Measurements from ENCODE around the gene COL11A1. TPM values are rescaled to one million over a fixed set of nuclear protein-coding genes. Genes with fewer than 3 reads are reported as not detected.
"Not testable (repeated sequence)": the region's sequence is repeated elsewhere in the genome, so short reads cannot be mapped to it uniquely, and the experiment has no call there.

The COL11A1 gene
- total and polyA plus RNA-seq, 3 experiments from 2014 or later: not detected

DNA sequence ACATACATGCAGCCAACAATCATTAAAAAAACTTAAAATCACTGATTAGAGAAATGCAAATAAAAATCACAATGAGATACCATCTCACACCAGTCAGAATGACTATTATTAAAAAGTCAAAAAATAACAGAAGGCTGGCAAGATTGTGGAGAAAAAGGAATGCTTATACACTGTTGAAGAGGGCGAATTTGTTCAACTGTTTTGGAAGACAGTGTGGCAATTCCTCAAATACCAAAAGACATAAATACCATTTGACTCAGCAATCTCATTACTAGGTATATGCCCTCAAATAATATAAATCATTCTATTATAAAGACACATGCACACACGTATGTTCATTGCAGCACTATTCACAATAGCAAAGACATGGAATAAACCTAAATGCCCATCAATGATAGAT is 19.9 kb upstream of the COL11A1 start:
- H3K4me3 ChIP-seq (ENCODE audit: low read length); H3K27ac Mint-ChIP-seq; DNase-seq; H3K4me1 Mint-ChIP-seq; H3K27me3 ChIP-seq (ENCODE audit: insufficient read depth, low read length, poor library complexity, severe bottlenecking); H3K4me3 Mint-ChIP-seq; POLR2A ChIA-PET; CTCF ChIA-PET; H3K36me3 ChIP-seq (ENCODE audit: insufficient read depth, low read length); H3K4me1 ChIP-seq (ENCODE audit: insufficient read depth, low read length); H3K27me3 Mint-ChIP-seq; H3K36me3 Mint-ChIP-seq; H3K27ac ChIP-seq (ENCODE audit: low read depth, low read length); H3K9me3 ChIP-seq (ENCODE audit: low read length): not testable (repeated sequence)
- peaks cover 0 to 15% (median 3%) of the 10 kb centered on the region in 5 donors for H3K9me3 Mint-ChIP-seq

GRCh38 chr1:103125219-103125618 is 16.9 kb upstream of the COL11A1 start:
- H3K4me1 Mint-ChIP-seq: no peaks in the 10 kb centered on the region
- Histone ChIP-seq H3K9me3 (ENCODE audit: low read length) (no peaks in the 10 kb centered on the region), H3K27me3 (ENCODE audit: insufficient read depth, low read length, poor library complexity, severe bottlenecking) (no peaks in the 10 kb centered on the region), H3K36me3 (ENCODE audit: insufficient read depth, low read length) (no peaks in the 10 kb centered on the region), H3K4me1 (ENCODE audit: insufficient read depth, low read length) (no peaks in the 10 kb centered on the region), H3K27ac (ENCODE audit: low read depth, low read length) (no peak overlapping the region), H3K4me3 (ENCODE audit: low read length) (no peak overlapping the region)
- H3K27me3 Mint-ChIP-seq: no peaks in the 10 kb centered on the region
- DNase-seq: no peak
- H3K27ac Mint-ChIP-seq: no peak overlapping the region
- peaks cover 0 to 15% (median 5%) of the 10 kb centered on the region in 5 donors for H3K9me3 Mint-ChIP-seq
- CTCF ChIA-PET: no interaction called here
- H3K36me3 Mint-ChIP-seq: no peaks in the 10 kb centered on the region
- POLR2A ChIA-PET: no interaction called here
- no peak overlapping the region for H3K4me3 Mint-ChIP-seq

GRCh38 chr1:103122983-103123720 is 14.8 kb upstream of the COL11A1 start:
- Mint-ChIP-seq H3K9me3 (peaks cover 0 to 8% (median 5%) of the 10 kb centered on the region in 5 donors), H3K4me1 (no peaks in the 10 kb centered on the region), H3K27me3 (no peaks in the 10 kb centered on the region), H3K4me3 (no peak overlapping the region), H3K36me3 (no peaks in the 10 kb centered on the region), H3K27ac (no peak overlapping the region)
- Histone ChIP-seq H3K9me3 (ENCODE audit: low read length) (no peaks in the 10 kb centered on the region), H3K36me3 (ENCODE audit: insufficient read depth, low read length) (no peaks in the 10 kb centered on the region), H3K27me3 (ENCODE audit: insufficient read depth, low read length, poor library complexity, severe bottlenecking) (no peaks in the 10 kb centered on the region), H3K4me3 (ENCODE audit: low read length) (no peak overlapping the region), H3K27ac (ENCODE audit: low read depth, low read length) (no peak overlapping the region), H3K4me1 (ENCODE audit: insufficient read depth, low read length) (no peaks in the 10 kb centered on the region)
- POLR2A ChIA-PET: no interaction called here
- DNase-seq: no peak
- CTCF ChIA-PET: no interaction called here

- CTCF ChIA-PET: no interaction called here
- Histone ChIP-seq H3K36me3 (ENCODE audit: insufficient read depth, low read length) (no peaks in the 10 kb centered on the region), H3K4me3 (ENCODE audit: low read length) (no peak overlapping the region), H3K27ac (ENCODE audit: low read depth, low read length) (no peak overlapping the region), H3K27me3 (ENCODE audit: insufficient read depth, low read length, poor library complexity, severe bottlenecking) (no peaks in the 10 kb centered on the region), H3K4me1 (ENCODE audit: insufficient read depth, low read length) (no peaks in the 10 kb centered on the region), H3K9me3 (ENCODE audit: low read length) (no peaks in the 10 kb centered on the region)
- no peaks in the 10 kb centered on the region for H3K36me3 Mint-ChIP-seq
- POLR2A ChIA-PET: no interaction called here
- no peak for DNase-seq
- H3K27ac Mint-ChIP-seq: no peak overlapping the region
- peaks cover 0 to 8% (median 3%) of the 10 kb centered on the region in 5 donors for H3K9me3 Mint-ChIP-seq
- no peaks in the 10 kb centered on the region for H3K27me3 Mint-ChIP-seq
- H3K4me3 Mint-ChIP-seq: no peak overlapping the region
- H3K4me1 Mint-ChIP-seq: no peaks in the 10 kb centered on the region
Measured at GRCh38 chr1:103120981-103121380, 12.7 kb upstream of the COL11A1 start.

DNA sequence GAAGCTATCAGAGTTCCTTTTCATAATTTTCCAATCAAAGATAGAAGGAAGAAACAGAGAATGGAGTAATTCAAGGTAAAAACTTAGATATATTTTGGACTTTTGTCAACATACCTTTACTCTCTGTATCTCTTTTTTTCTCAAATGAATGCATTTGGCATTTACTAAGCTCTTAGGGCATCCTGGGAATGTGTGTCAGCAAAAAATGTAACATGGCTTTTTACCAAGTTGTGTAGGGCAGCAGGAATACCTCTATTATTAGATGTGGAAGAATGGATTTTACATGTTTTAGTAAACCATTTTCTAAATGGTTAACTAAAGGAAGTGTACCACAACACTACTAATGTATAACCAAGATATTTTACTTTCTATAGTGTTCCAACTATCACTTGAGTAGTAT is 4.2 kb upstream of the COL11A1 start:
- H3K27me3 Mint-ChIP-seq: peaks cover 0 to 12% of the 10 kb centered on the region in 2 donors
- Histone ChIP-seq H3K4me3 (ENCODE audit: low read length) (no peak overlapping the region), H3K27me3 (ENCODE audit: insufficient read depth, low read length, poor library complexity, severe bottlenecking) (no peaks in the 10 kb centered on the region), H3K27ac (ENCODE audit: low read depth, low read length) (no peak overlapping the region), H3K9me3 (ENCODE audit: low read length) (no peaks in the 10 kb centered on the region), H3K36me3 (ENCODE audit: insufficient read depth, low read length) (no peaks in the 10 kb centered on the region), H3K4me1 (ENCODE audit: insufficient read depth, low read length) (no peaks in the 10 kb centered on the region)
- H3K9me3 Mint-ChIP-seq: peaks cover 0 to 6% (median 2%) of the 10 kb centered on the region in 5 donors
- no peak overlapping the region for H3K4me3 Mint-ChIP-seq
- no peak for DNase-seq
- H3K27ac Mint-ChIP-seq: no peak overlapping the region
- H3K4me1 Mint-ChIP-seq: peaks cover 4 to 5% (median 4%) of the 10 kb centered on the region in 3 donors
- ChIA-PET CTCF (no interaction called here), POLR2A (no interaction called here)
- no peaks in the 10 kb centered on the region for H3K36me3 Mint-ChIP-seq

GRCh38 chr1:103111926-103112325 is 3.6 kb upstream of the COL11A1 start:
- Mint-ChIP-seq H3K36me3 (no peaks in the 10 kb centered on the region), H3K27ac (no peak overlapping the region), H3K4me1 (peaks cover 6 to 9% (median 7%) of the 10 kb centered on the region in 3 donors), H3K27me3 (peaks cover 0 to 15% of the 10 kb centered on the region in 2 donors), H3K9me3 (peaks cover 0 to 8% (median 2%) of the 10 kb centered on the region in 5 donors), H3K4me3 (no peak overlapping the region)
- no peak overlapping the region for H3K4me3 ChIP-seq (ENCODE audit: low read length)
- ChIA-PET POLR2A (no interaction called here), CTCF (no interaction called here)
- no peaks in the 10 kb centered on the region for H3K27me3 ChIP-seq (ENCODE audit: insufficient read depth, low read length, poor library complexity, severe bottlenecking)
- DNase-seq: no peak
- H3K4me1 ChIP-seq (ENCODE audit: insufficient read depth, low read length): no peaks in the 10 kb centered on the region
- H3K27ac ChIP-seq (ENCODE audit: low read depth, low read length): no peak overlapping the region
- H3K9me3 ChIP-seq (ENCODE audit: low read length): no peaks in the 10 kb centered on the region
- H3K36me3 ChIP-seq (ENCODE audit: insufficient read depth, low read length): no peaks in the 10 kb centered on the region

- ChIA-PET CTCF (no interaction called here), POLR2A (no interaction called here)
- Histone ChIP-seq H3K4me1 (ENCODE audit: insufficient read depth, low read length) (no peaks in the 10 kb centered on the region), H3K9me3 (ENCODE audit: low read length) (no peaks in the 10 kb centered on the region), H3K27me3 (ENCODE audit: insufficient read depth, low read length, poor library complexity, severe bottlenecking) (no peaks in the 10 kb centered on the region), H3K4me3 (ENCODE audit: low read length) (no peak overlapping the region), H3K27ac (ENCODE audit: low read depth, low read length) (no peak overlapping the region), H3K36me3 (ENCODE audit: insufficient read depth, low read length) (no peaks in the 10 kb centered on the region)
- Mint-ChIP-seq H3K4me1 (peaks cover 6 to 17% (median 7%) of the 10 kb centered on the region in 3 donors), H3K9me3 (peaks cover 0 to 8% (median 2%) of the 10 kb centered on the region in 5 donors), H3K4me3 (no peak overlapping the region), H3K27ac (no peak overlapping the region), H3K36me3 (no peaks in the 10 kb centered on the region), H3K27me3 (peaks cover 0 to 22% of the 10 kb centered on the region in 2 donors)
- DNase-seq: no peak
Measured at GRCh38 chr1:103110701-103111100, 2.4 kb upstream of the COL11A1 start.

DNA sequence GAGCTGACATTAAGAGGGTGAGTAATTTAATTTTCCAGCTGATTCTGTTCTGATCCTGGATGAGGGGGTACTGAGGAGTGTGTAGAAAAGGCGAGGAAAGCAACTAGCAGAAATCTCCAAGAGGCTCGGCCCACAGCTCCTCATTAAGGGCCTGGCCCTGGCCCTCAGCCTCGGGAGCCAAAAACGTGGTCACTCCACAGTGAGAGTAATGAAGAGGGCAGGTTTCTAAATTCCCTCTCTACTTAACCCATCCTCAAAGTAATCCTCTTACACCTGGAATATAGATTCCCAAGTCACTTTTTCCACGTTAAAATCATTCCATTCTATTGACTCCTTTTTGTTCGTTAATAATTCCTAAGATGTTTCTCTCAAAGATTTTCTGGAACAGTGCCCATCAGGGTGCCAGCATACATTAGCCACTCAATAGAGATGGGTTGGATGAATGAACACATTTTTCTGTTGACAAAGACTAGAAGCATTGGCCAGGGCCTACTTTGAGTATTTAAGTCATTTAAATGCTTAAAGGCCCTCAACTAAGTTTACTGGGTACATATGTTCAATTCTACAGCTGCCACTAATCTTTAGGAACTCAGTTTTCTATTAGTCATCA is 1.1 kb upstream of the COL11A1 start:
- POLR2A ChIA-PET: no interaction called here
- H3K9me3 ChIP-seq (ENCODE audit: low read length): no peaks in the 10 kb centered on the region
- peaks cover 0 to 8% (median 2%) of the 10 kb centered on the region in 5 donors for H3K9me3 Mint-ChIP-seq
- no peak overlapping the region for H3K27ac Mint-ChIP-seq
- peaks cover 0 to 22% of the 10 kb centered on the region in 2 donors for H3K27me3 Mint-ChIP-seq
- no peak overlapping the region for H3K27ac ChIP-seq (ENCODE audit: low read depth, low read length)
- H3K4me3 ChIP-seq (ENCODE audit: low read length): no peak overlapping the region
- peaks cover 6 to 17% (median 7%) of the 10 kb centered on the region in 3 donors for H3K4me1 Mint-ChIP-seq
- H3K36me3 ChIP-seq (ENCODE audit: insufficient read depth, low read length): no peaks in the 10 kb centered on the region
- H3K27me3 ChIP-seq (ENCODE audit: insufficient read depth, low read length, poor library complexity, severe bottlenecking): no peaks in the 10 kb centered on the region
- H3K36me3 Mint-ChIP-seq: no peaks in the 10 kb centered on the region
- H3K4me3 Mint-ChIP-seq: no peak overlapping the region
- H3K4me1 ChIP-seq (ENCODE audit: insufficient read depth, low read length): no peaks in the 10 kb centered on the region
- CTCF ChIA-PET: no interaction called here
- DNase-seq: no peak
